H1 (cell line): ENCODE measurements around the gene THAP5. TPM values are rescaled to one million over a fixed set of nuclear protein-coding genes. Genes with fewer than 3 reads are reported as not detected.

Experiments used
- CTCF ChIA-PET: fragments of 300-600 bp; sonication (Branson Sonifier 250); formaldehyde crosslinking; loops from one replicate; lab custom pipeline; 2021; ENCODE audit not compliant: partially characterized antibody; lab: Charles Lee
- POLR2A ChIA-PET: fragments of 300-600 bp; sonication (Branson Sonifier 250); formaldehyde crosslinking; loops from one replicate; lab custom pipeline; 2021; ENCODE audit warnings: inconsistent platforms; ENCODE audit not compliant: partially characterized antibody; lab: Charles Lee
- DNase-seq, 2 experiments: peaks; one replicate each; pipeline versions ENCODE4 v3.0.0 to v3.0.0-alpha.2; 2010 to 2022; ENCODE audit warnings: low spot score in 2 of 2, low read depth in 1 of 2, mixed read lengths in 1 of 2
- FAIRE-seq: peaks from 2 replicates; lab custom pipeline; 2011; peaks lifted over from hg19 to GRCh38; lab: Jason Lieb, UNC
- H2AFZ ChIP-seq: 2 replicates; pipeline ENCODE4 v1.8.1; 2012; ENCODE audit warnings: low read length, inconsistent platforms
- H2AK5ac ChIP-seq: 2 replicates; pipeline ENCODE4 v1.6.1; 2013; ENCODE audit warnings: low read depth, low read length
- H2BK120ac ChIP-seq: replicated peaks from 2 replicates; pipeline ENCODE3; 2013; ENCODE audit warnings: low read depth, low read length, inconsistent platforms
- H2BK12ac ChIP-seq: 2 replicates; pipeline ENCODE4 v1.6.1; 2013; ENCODE audit warnings: low read depth, low read length
- H2BK15ac ChIP-seq: 2 replicates; pipeline ENCODE4 v1.6.1; 2013; ENCODE audit warnings: low read length
- H2BK20ac ChIP-seq: 2 replicates; pipeline ENCODE4 v1.6.1; 2013; ENCODE audit warnings: low read length
- H2BK5ac ChIP-seq: 2 replicates; pipeline ENCODE4 v1.6.1; 2013; ENCODE audit warnings: low read depth, low read length
- H3K14ac ChIP-seq: 2 replicates; pipeline ENCODE4 v1.6.1; 2013; ENCODE audit warnings: inconsistent platforms; ENCODE audit not compliant: insufficient read length
- H3K18ac ChIP-seq: 2 replicates; pipeline ENCODE4 v1.6.1; 2013; ENCODE audit warnings: low read length; ENCODE audit errors: extremely low read depth
- H3K23ac ChIP-seq: 2 replicates; pipeline ENCODE4 v1.6.1; 2013; ENCODE audit warnings: inconsistent platforms; ENCODE audit not compliant: insufficient read length
- H3K23me2 ChIP-seq: 2 replicates; pipeline ENCODE4 v1.6.1; 2013; ENCODE audit warnings: low read depth, low read length
- H3K27ac ChIP-seq: 2 replicates; pipeline ENCODE4 v1.6.1; 2011; ENCODE audit warnings: low read depth, low read length, inconsistent platforms
- H3K27me3 ChIP-seq, 4 experiments: replicated peaks in 1 of 4; 1 replicate in 1 of 4; 2 replicates in 3 of 4; pipeline versions ENCODE4 v1.6.1 to v1.8.1; 2011 to 2013; ENCODE audit warnings: low read length in 3 of 4, mild to moderate bottlenecking in 3 of 4, inconsistent platforms in 2 of 4, mixed read lengths in 2 of 4, moderate library complexity in 1 of 4; ENCODE audit not compliant: control insufficient read depth in 3 of 4, insufficient read depth in 3 of 4; ENCODE audit errors: extremely low read depth in 1 of 4
- H3K36me3 ChIP-seq, 4 experiments: 2 replicates each; pipeline versions ENCODE4 v1.6.1 to v1.8.1; 2011 to 2013; ENCODE audit warnings: mild to moderate bottlenecking in 4 of 4, low read length in 3 of 4, moderate library complexity in 2 of 4, control low read depth in 1 of 4, inconsistent platforms in 1 of 4; ENCODE audit not compliant: insufficient read depth in 4 of 4, control insufficient read depth in 2 of 4
- H3K4ac ChIP-seq: replicated peaks from 2 replicates; pipeline ENCODE3; 2013; ENCODE audit warnings: low read length, low read depth, mixed read lengths, inconsistent platforms; ENCODE audit not compliant: insufficient read length
- H3K4me1 ChIP-seq, 4 experiments: replicated peaks in 1 of 4; 1 replicate in 1 of 4; 2 replicates in 3 of 4; pipeline versions ENCODE4 v1.6.1 to v1.8.1; 2011 to 2013; ENCODE audit warnings: low read length in 3 of 4, inconsistent platforms in 2 of 4, mixed read lengths in 1 of 4; ENCODE audit not compliant: insufficient read depth in 4 of 4, control insufficient read depth in 3 of 4
- H3K4me2 ChIP-seq, 2 experiments: 2 replicates each; pipeline versions ENCODE4 v1.6.1 to v1.8.1; 2011 to 2013; ENCODE audit warnings: low read depth in 2 of 2, low read length in 2 of 2, control low read depth in 1 of 2, inconsistent platforms in 1 of 2, mild to moderate bottlenecking in 1 of 2; ENCODE audit not compliant: insufficient read depth in 1 of 2
- H3K4me3 ChIP-seq, 4 experiments: fragments of 200-600, 300-600 bp in 1 of 4; sonication (generic), shearing (Covaris generic), sonication (Bioruptor Twin) in 1 of 4; 2 replicates each; pipeline versions ENCODE4 v1.5.1 to v1.8.1; 2011 to 2016; ENCODE audit warnings: low read length in 4 of 4, low read depth in 3 of 4, control low read depth in 2 of 4, inconsistent platforms in 2 of 4, mild to moderate bottlenecking in 2 of 4, mixed read lengths in 1 of 4, moderate library complexity in 1 of 4; ENCODE audit not compliant: insufficient read depth in 2 of 4; ENCODE audit errors: extremely low read depth in 1 of 4
- H3K56ac ChIP-seq: replicated peaks from 2 replicates; pipeline ENCODE3; 2013; ENCODE audit warnings: low read depth, mild to moderate bottlenecking, mixed read lengths, low read length, inconsistent platforms; ENCODE audit not compliant: insufficient read length
- H3K79me1 ChIP-seq: 2 replicates; pipeline ENCODE4 v1.6.1; 2013; ENCODE audit warnings: low read depth, low read length, control low read depth
- H3K79me2 ChIP-seq, 2 experiments: 2 replicates each; pipeline versions ENCODE4 v1.6.1 to v1.8.1; 2012 to 2013; ENCODE audit warnings: low read length in 2 of 2, mild to moderate bottlenecking in 2 of 2, inconsistent platforms in 1 of 2; ENCODE audit not compliant: insufficient read depth in 2 of 2, control insufficient read depth in 1 of 2
- H3K9ac ChIP-seq, 4 experiments: replicated peaks in 1 of 4; 1 replicate in 1 of 4; 2 replicates in 3 of 4; pipeline versions ENCODE4 v1.6.1 to v1.8.1; 2011 to 2013; ENCODE audit warnings: low read depth in 3 of 4, low read length in 3 of 4, control low read depth in 2 of 4, mild to moderate bottlenecking in 2 of 4, moderate library complexity in 2 of 4, inconsistent platforms in 1 of 4; ENCODE audit errors: extremely low read depth in 1 of 4
- H3K9me3 ChIP-seq, 2 experiments: 2 replicates each; pipeline versions ENCODE4 v1.6.1 to v1.8.1; 2012 to 2013; ENCODE audit warnings: mild to moderate bottlenecking in 2 of 2, moderate library complexity in 2 of 2, control low read depth in 1 of 2, inconsistent platforms in 1 of 2, low read depth in 1 of 2, low read length in 1 of 2, mixed read lengths in 1 of 2; ENCODE audit not compliant: insufficient read depth in 2 of 2
- H4K20me1 ChIP-seq, 2 experiments: replicated peaks in 1 of 2; 2 replicates each; pipeline versions ENCODE3 to v1.8.1; 2011 to 2013; ENCODE audit warnings: inconsistent platforms in 2 of 2, low read length in 2 of 2, mild to moderate bottlenecking in 1 of 2; ENCODE audit not compliant: insufficient read depth in 2 of 2, control insufficient read depth in 1 of 2
- H4K5ac ChIP-seq: 2 replicates; pipeline ENCODE4 v1.6.1; 2013; ENCODE audit warnings: low read length, low read depth, mixed read lengths, inconsistent platforms; ENCODE audit not compliant: insufficient read length
- H4K8ac ChIP-seq: 2 replicates; pipeline ENCODE4 v1.8.0; 2013; ENCODE audit warnings: mild to moderate bottlenecking, moderate library complexity, low read length, inconsistent platforms; ENCODE audit not compliant: insufficient read depth; ENCODE audit errors: extremely low read depth
- H4K91ac ChIP-seq: replicated peaks from 2 replicates; pipeline ENCODE3; 2013; ENCODE audit warnings: low read length, mixed read lengths, inconsistent platforms; ENCODE audit not compliant: insufficient read length
- BRCA1 ChIP-seq: IDR thresholded peaks from 2 replicates; pipeline ENCODE4 v1.6.1; 2012; ENCODE audit warnings: low read depth, low read length, improper control_type of control experiment
- CBX8 ChIP-seq: fragments of 300-800, 300-1000 bp; sonication (generic); IDR thresholded peaks from 2 replicates; pipeline ENCODE4 v1.7.1; 2016; ENCODE audit warnings: low read depth, low read length, borderline replicate concordance
- CEBPB ChIP-seq: IDR thresholded peaks from 2 replicates; pipeline ENCODE4 v1.6.1; 2012; ENCODE audit warnings: low read depth, low read length
- EP300 ChIP-seq, 2 experiments: IDR thresholded peaks; 1 replicate in 1 of 2; 2 replicates in 1 of 2; pipeline ENCODE4 v1.6.1; 2011 to 2012; ENCODE audit warnings: low read depth in 2 of 2, low read length in 2 of 2, mild to moderate bottlenecking in 2 of 2, borderline replicate concordance in 1 of 2, inconsistent platforms in 1 of 2, moderate library complexity in 1 of 2
- JUN ChIP-seq: IDR thresholded peaks from 2 replicates; pipeline ENCODE4 v1.6.1; 2011; ENCODE audit warnings: low read depth, mild to moderate bottlenecking, improper control_type of control experiment, low read length
- POU5F1 ChIP-seq: IDR thresholded peaks from 2 replicates; pipeline ENCODE4 v1.6.1; 2011; ENCODE audit warnings: low read depth, mild to moderate bottlenecking, low read length, moderate library complexity
- SIX5 ChIP-seq: IDR thresholded peaks from 2 replicates; pipeline ENCODE4 v1.6.1; 2011; ENCODE audit warnings: mild to moderate bottlenecking, low read depth, low read length
- TAF1 ChIP-seq: IDR thresholded peaks from 2 replicates; pipeline ENCODE4 v1.6.1; 2011; ENCODE audit warnings: mild to moderate bottlenecking, low read depth, low read length
- TBP ChIP-seq: IDR thresholded peaks from 2 replicates; pipeline ENCODE4 v1.6.1; 2011; ENCODE audit warnings: low read depth, low read length, improper control_type of control experiment
- TCF12 ChIP-seq: IDR thresholded peaks from 2 replicates; pipeline ENCODE4 v1.6.1; 2011; ENCODE audit warnings: low read depth, mild to moderate bottlenecking, low read length
- YY1 ChIP-seq: IDR thresholded peaks from 2 replicates; pipeline ENCODE4 v1.6.1; 2011; ENCODE audit warnings: low read depth, mild to moderate bottlenecking, low read length
- ZNF274 ChIP-seq: IDR thresholded peaks from 2 replicates; pipeline ENCODE4 v1.7.0; 2012; ENCODE audit warnings: low read length, borderline replicate concordance; ENCODE audit errors: extremely low read depth
- WGBS, 2 experiments: shearing (Covaris generic) in 1 of 2; methylation state at CpG; one replicate each; pipeline versions ENCODE4 v1.1.6 to v1.1.7; 2013 to 2015; ENCODE audit warnings: low lambda C conversion rate in 2 of 2, mixed read lengths in 2 of 2, inconsistent platforms in 1 of 2, low coverage in 1 of 2, missing lambda C conversion rate in 1 of 2; ENCODE audit not compliant: insufficient replicate concordance in 2 of 2, insufficient coverage in 1 of 2, insufficient read length in 1 of 2; ENCODE audit errors: extremely low coverage in 1 of 2, missing lambda C conversion rate in 1 of 2; 5-methylcytosine and 5-hydroxymethylcytosine counted together
- polyA plus RNA-seq, 7 experiments: library from polyadenylated mRNA; depleted of rRNA in 3 of 7; stranded (reverse) in 5 of 7; unstranded in 2 of 7; fragments of >200 nt in 5 of 7; fragments of 200-250 nt in 2 of 7; gene quantifications; 1 replicate in 5 of 7; 2 replicates in 1 of 7; 4 replicates in 1 of 7; pipeline versions ENCODE4 v1.2.1 to v1.2.3, GENCODE V29; 2011 to 2013; ENCODE audit warnings: missing spikeins in 2 of 7, mixed read lengths in 2 of 7
- total RNA-seq: library from RNA; stranded (reverse); fragmentation: NEBNext Ultra II Directional; extraction: Animal tissue kit (Norgen Biotek cat#: 25700); gene quantifications from 2 replicates; pipeline ENCODE4 v1.2.1, GENCODE V29; 2021
- TF ChIP-seq, protein P1 (sequence below): IDR thresholded peaks from 2 replicates; pipeline ENCODE4 v1.6.1; 2012; ENCODE audit warnings: inconsistent platforms
- TF ChIP-seq, protein P2 (sequence below): IDR thresholded peaks from 2 replicates; pipeline ENCODE4 v1.6.1; 2011; ENCODE audit warnings: low read length, improper control_type of control experiment

THAP5 gene
- total and polyA plus RNA-seq, 2 of the 8 experiments (the other 6 are each of a cell fraction or from before 2014, with no cell fraction given) = 3.9 to 24.2 TPM

- Histone ChIP-seq H3K4me1 (peaks cover 0 to 2% (median under 1%) of the 10 kb centered on the region in 4 experiments; a peak in 1 of 7 replicates), H2BK20ac (no peak overlapping the region), H3K4me3 (no peak overlapping the region), H3K27ac (no peak overlapping the region), H3K79me2 (no peaks in the 10 kb centered on the region), H3K9me3 (no peaks in the 10 kb centered on the region), H4K91ac (no peak overlapping the region), H4K8ac (no peak overlapping the region), H3K14ac (no peak overlapping the region), H3K36me3 (no peaks in the 10 kb centered on the region), H4K5ac (no peak overlapping the region), H3K27me3 (no peaks in the 10 kb centered on the region), H2AK5ac (no peak overlapping the region), H2BK5ac (no peak overlapping the region), H3K56ac (no peak overlapping the region), H2AFZ (no peak overlapping the region), H3K23me2 (no peaks in the 10 kb centered on the region), H4K20me1 (no peaks in the 10 kb centered on the region), H2BK12ac (no peak overlapping the region), H2BK15ac (no peak overlapping the region), H2BK120ac (no peak overlapping the region), H3K9ac (no peak overlapping the region), H3K23ac (no peak overlapping the region), H3K4me2 (no peak overlapping the region), H3K79me1 (no peaks in the 10 kb centered on the region), H3K18ac (no peak overlapping the region), H3K4ac (no peak overlapping the region)
- DNase-seq (no peak), FAIRE-seq (no peak)
- 96% methylated on average over 3 of the region's 3 CpGs; no CpG with 5 or more reads in 1 of the 2 experiments for WGBS, 2 experiments
- CTCF ChIA-PET = no interaction called here
- POLR2A ChIA-PET = no interaction called here
- TF ChIP-seq, protein P1, sequence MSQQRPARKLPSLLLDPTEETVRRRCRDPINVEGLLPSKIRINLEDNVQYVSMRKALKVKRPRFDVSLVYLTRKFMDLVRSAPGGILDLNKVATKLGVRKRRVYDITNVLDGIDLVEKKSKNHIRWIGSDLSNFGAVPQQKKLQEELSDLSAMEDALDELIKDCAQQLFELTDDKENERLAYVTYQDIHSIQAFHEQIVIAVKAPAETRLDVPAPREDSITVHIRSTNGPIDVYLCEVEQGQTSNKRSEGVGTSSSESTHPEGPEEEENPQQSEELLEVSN = no peak
- TF ChIP-seq TAF1 = no peak
- TF ChIP-seq, protein P2, sequence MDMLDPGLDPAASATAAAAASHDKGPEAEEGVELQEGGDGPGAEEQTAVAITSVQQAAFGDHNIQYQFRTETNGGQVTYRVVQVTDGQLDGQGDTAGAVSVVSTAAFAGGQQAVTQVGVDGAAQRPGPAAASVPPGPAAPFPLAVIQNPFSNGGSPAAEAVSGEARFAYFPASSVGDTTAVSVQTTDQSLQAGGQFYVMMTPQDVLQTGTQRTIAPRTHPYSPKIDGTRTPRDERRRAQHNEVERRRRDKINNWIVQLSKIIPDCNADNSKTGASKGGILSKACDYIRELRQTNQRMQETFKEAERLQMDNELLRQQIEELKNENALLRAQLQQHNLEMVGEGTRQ = no peak
- TF ChIP-seq SIX5 = no peak
- TF ChIP-seq POU5F1 = no peak
- TF ChIP-seq JUN = no peak
- TF ChIP-seq TCF12 = no peak
- TF ChIP-seq TBP = no peak
- no peak for TF ChIP-seq CBX8
- no peak for TF ChIP-seq BRCA1
- TF ChIP-seq EP300 (IDR thresholded peaks at IDR 0.05; ENCODE audit: borderline replicate concordance in 1 of 2, low read depth in 2 of 2, low read length in 2 of 2) = no peak
- no peak for TF ChIP-seq CEBPB
- TF ChIP-seq YY1 = no peak
- TF ChIP-seq ZNF274 = no peak
Measured at GRCh38 chr7:108533712-108534111, 35.8 kb downstream of the THAP5 start.
